GM23248 (cell line): ENCODE measurements around the gene SLC12A7.
"Not testable (repeated sequence)": the region's sequence is repeated elsewhere in the genome, so short reads cannot be mapped to it uniquely, and the experiment has no call there.

ENCODE experiments used
- EZH2 ChIP-seq: fragments of 200-600 bp; sonication (generic); IDR thresholded peaks from 2 replicates; pipeline ENCODE4 v1.6.1; 2018; ENCODE audit warnings: antibody characterized with exemption, mild to moderate bottlenecking; ENCODE audit not compliant: insufficient read depth, poor library complexity, severe bottlenecking
- EZH2phosphoT487 ChIP-seq: fragments of 200-600 bp; sonication (generic); IDR thresholded peaks from 2 replicates; pipeline ENCODE4 v1.6.1; 2018; ENCODE audit warnings: antibody characterized with exemption, moderate library complexity, mild to moderate bottlenecking, low read depth; ENCODE audit not compliant: insufficient read depth

- TF ChIP-seq EZH2phosphoT487, EZH2: not testable (repeated sequence)
Measured at GRCh38 chr5:1061292-1061691, 50.6 kb downstream of the SLC12A7 start.
